Measurements from ENCODE around the gene TRIM29.
A peak's percentile ranks its signal among the peaks of the same experiment; 100 is the strongest.

TRIM29 gene

GRCh38 chr11:120137611-120138521 is at the start of gene TRIM29:
Gene TRIM29, minus strand, starts transcription at chr11:120138113. Its CDS starts 82 bp downstream, at chr11:120138031.
- H3K4me3 ChIP-seq = no peak within 1 kb of the TSS
- no peak for DNase-seq (ENCODE audit: low spot score in 2 of 2)

GRCh38 chr11:120186774-120187591 is 49.1 kb upstream of the TRIM29 start:
- in situ Hi-C loops (cut with MboI; ENCODE audit: low sequenced_read_pairs) = no loop called here
- no peaks in the 10 kb centered on the region for H3K4me1 ChIP-seq
- H3K36me3 ChIP-seq (replicated peaks) = no peaks in the 10 kb centered on the region
- DNase-seq (ENCODE audit: low spot score in 2 of 2) = no peak
- no peaks in the 10 kb centered on the region for H3K27me3 ChIP-seq (ENCODE audit: low read depth)
- H3K9me3 ChIP-seq = no peaks in the 10 kb centered on the region
- H3K4me3 ChIP-seq = no peak overlapping the region

More at GRCh38 chr11:120137611-120138521, at the start of gene TRIM29:
- H3K9me3 ChIP-seq = no peaks in the 10 kb centered on the region
- in situ Hi-C loops (cut with MboI; ENCODE audit: low sequenced_read_pairs) = no loop called here
- H3K27me3 ChIP-seq (ENCODE audit: low read depth) = peaks cover 6% of the 10 kb centered on the region
- H3K4me1 ChIP-seq = no peaks in the 10 kb centered on the region
- H3K36me3 ChIP-seq (replicated peaks) = no peaks in the 10 kb centered on the region

GRCh38 chr11:120186456-120186773 is 48.5 kb upstream of the TRIM29 start:
- Histone ChIP-seq H3K4me1 (no peaks in the 10 kb centered on the region), H3K27me3 (ENCODE audit: low read depth) (no peaks in the 10 kb centered on the region), H3K9me3 (no peaks in the 10 kb centered on the region), H3K36me3 (replicated peaks) (no peaks in the 10 kb centered on the region), H3K4me3 (no peak overlapping the region)
- DNase-seq (ENCODE audit: low spot score in 2 of 2) = no peak
- in situ Hi-C loops (cut with MboI; ENCODE audit: low sequenced_read_pairs) = no loop called here

- no peaks in the 10 kb centered on the region for H3K36me3 ChIP-seq (replicated peaks)
- no peak for DNase-seq (ENCODE audit: low spot score in 2 of 2)
- H3K27me3 ChIP-seq (ENCODE audit: low read depth) = no peaks in the 10 kb centered on the region
- H3K4me3 ChIP-seq = no peak overlapping the region
- no peaks in the 10 kb centered on the region for H3K4me1 ChIP-seq
- no peaks in the 10 kb centered on the region for H3K9me3 ChIP-seq
- in situ Hi-C loops (cut with MboI; ENCODE audit: low sequenced_read_pairs) = no loop called here
These were observed 48.0 kb upstream of the TRIM29 start for GRCh38 chr11:120185706-120186455.

- no peaks in the 10 kb centered on the region for H3K27me3 ChIP-seq (ENCODE audit: low read depth)
- H3K4me1 ChIP-seq = no peaks in the 10 kb centered on the region
These were observed 47.2 kb upstream of the TRIM29 start for GRCh38 chr11:120184946-120185705.

GRCh38 chr11:120184371-120184945 is 46.5 kb upstream of the TRIM29 start:
- Histone ChIP-seq H3K4me1 (no peaks in the 10 kb centered on the region), H3K9me3 (no peaks in the 10 kb centered on the region)

More at GRCh38 chr11:120184946-120185705, 47.2 kb upstream of the TRIM29 start:
- H3K4me3 ChIP-seq = no peak overlapping the region
- in situ Hi-C loops (cut with MboI; ENCODE audit: low sequenced_read_pairs) = no loop called here
- no peaks in the 10 kb centered on the region for H3K36me3 ChIP-seq (replicated peaks)
- no peak for DNase-seq (ENCODE audit: low spot score in 2 of 2)
- no peaks in the 10 kb centered on the region for H3K9me3 ChIP-seq

GRCh38 chr11:120183701-120184141 is 45.8 kb upstream of the TRIM29 start:
- H3K4me3 ChIP-seq = no peak overlapping the region
- no peaks in the 10 kb centered on the region for H3K4me1 ChIP-seq
- H3K36me3 ChIP-seq (replicated peaks) = no peaks in the 10 kb centered on the region
- in situ Hi-C loops (cut with MboI; ENCODE audit: low sequenced_read_pairs) = no loop called here
- H3K27me3 ChIP-seq (ENCODE audit: low read depth) = no peaks in the 10 kb centered on the region
- no peaks in the 10 kb centered on the region for H3K9me3 ChIP-seq
- DNase-seq (ENCODE audit: low spot score in 2 of 2) = no peak

More at GRCh38 chr11:120184371-120184945, 46.5 kb upstream of the TRIM29 start:
- Histone ChIP-seq H3K27me3 (ENCODE audit: low read depth) (no peaks in the 10 kb centered on the region), H3K36me3 (replicated peaks) (no peaks in the 10 kb centered on the region), H3K4me3 (no peak overlapping the region)
- DNase-seq (ENCODE audit: low spot score in 2 of 2) = no peak
- in situ Hi-C loops (cut with MboI; ENCODE audit: low sequenced_read_pairs) = no loop called here

- in situ Hi-C loops (cut with MboI; ENCODE audit: low sequenced_read_pairs) = no loop called here
- no peaks in the 10 kb centered on the region for H3K4me1 ChIP-seq
These were observed 45.0 kb upstream of the TRIM29 start for GRCh38 chr11:120182790-120183491.

GRCh38 chr11:120182372-120182771 is 44.5 kb upstream of the TRIM29 start:
- DNase-seq (ENCODE audit: low spot score in 2 of 2) = no peak

More at GRCh38 chr11:120182790-120183491, 45.0 kb upstream of the TRIM29 start:
- Histone ChIP-seq H3K9me3 (no peaks in the 10 kb centered on the region), H3K4me3 (no peak overlapping the region), H3K27me3 (ENCODE audit: low read depth) (no peaks in the 10 kb centered on the region), H3K36me3 (replicated peaks) (no peaks in the 10 kb centered on the region)
- peak in 1 of 2 experiments; percentile 68 for DNase-seq (ENCODE audit: low spot score in 2 of 2)

GRCh38 chr11:120181376-120181975 is 43.6 kb upstream of the TRIM29 start:
- in situ Hi-C loops (cut with MboI; ENCODE audit: low sequenced_read_pairs) = no loop called here
- H3K4me1 ChIP-seq = no peaks in the 10 kb centered on the region
- H3K9me3 ChIP-seq = no peaks in the 10 kb centered on the region

More at GRCh38 chr11:120182372-120182771, 44.5 kb upstream of the TRIM29 start:
- H3K4me1 ChIP-seq = no peaks in the 10 kb centered on the region
- no peaks in the 10 kb centered on the region for H3K36me3 ChIP-seq (replicated peaks)
- in situ Hi-C loops (cut with MboI; ENCODE audit: low sequenced_read_pairs) = no loop called here
- H3K9me3 ChIP-seq = no peaks in the 10 kb centered on the region
- H3K4me3 ChIP-seq = no peak overlapping the region
- no peaks in the 10 kb centered on the region; the same call in 1 of the 2 replicates for H3K27me3 ChIP-seq (ENCODE audit: low read depth)

GRCh38 chr11:120180551-120181232 is 42.8 kb upstream of the TRIM29 start:
- DNase-seq (ENCODE audit: low spot score in 2 of 2) = no peak
- in situ Hi-C loops (cut with MboI; ENCODE audit: low sequenced_read_pairs) = no loop called here
- H3K27me3 ChIP-seq (ENCODE audit: low read depth) = peaks cover 6% of the 10 kb centered on the region; the same call in 1 of the 2 replicates

More at GRCh38 chr11:120181376-120181975, 43.6 kb upstream of the TRIM29 start:
- no peaks in the 10 kb centered on the region for H3K36me3 ChIP-seq (replicated peaks)
- DNase-seq (ENCODE audit: low spot score in 2 of 2) = no peak
- peaks cover 6% of the 10 kb centered on the region; the same call in 1 of the 2 replicates for H3K27me3 ChIP-seq (ENCODE audit: low read depth)
- H3K4me3 ChIP-seq = no peak overlapping the region

More at GRCh38 chr11:120180551-120181232, 42.8 kb upstream of the TRIM29 start:
- H3K9me3 ChIP-seq = no peaks in the 10 kb centered on the region
- H3K4me1 ChIP-seq = no peaks in the 10 kb centered on the region
- H3K4me3 ChIP-seq = no peak overlapping the region
- no peaks in the 10 kb centered on the region for H3K36me3 ChIP-seq (replicated peaks)
